Pancreas (tissue), 10 donors: ENCODE measurements around the gene CATSPER3. TPM values are rescaled to one million over a fixed set of nuclear protein-coding genes. Genes with fewer than 3 reads are reported as not detected.

Experiments
- ATAC-seq, 4 donors: fragments of 200-7000 bp; cut with Tn5 transposase; one replicate each; pipeline versions ENCODE4 v1.8.0 to v1.9.1; 2020; ENCODE audit warnings: mild to moderate bottlenecking in 4 of 4, moderate library complexity in 4 of 4
- DNase-seq, 6 donors: peaks; one replicate each; pipeline ENCODE4 v3.0.0-alpha.2; 2020
- FAIRE-seq: peaks from 2 replicates; lab custom pipeline; 2012; peaks lifted over from hg19 to GRCh38; lab: Jason Lieb, UNC
- H3K27ac ChIP-seq, 4 donors: fragments of 200-600 bp; sonication (generic); 1 replicate in 3 of 4; 2 replicates in 1 of 4; pipeline versions ENCODE4 v1.5.0 to v1.8.0; 2020
- H3K27me3 ChIP-seq, 4 donors: fragments of 200-600 bp; one replicate each; pipeline ENCODE4 v1.8.0; 2021
- H3K36me3 ChIP-seq, 3 donors: fragments of 200-600 bp; sonication (generic) in 1 of 3; one replicate each; pipeline versions ENCODE4 v1.5.0 to v1.8.0; 2020 to 2021
- H3K4me1 ChIP-seq, 3 donors: fragments of 200-600 bp; one replicate each; pipeline ENCODE4 v1.8.0; 2021
- H3K4me3 ChIP-seq, 4 donors: fragments of 200-600 bp; sonication (generic) in 2 of 4; one replicate each; pipeline versions ENCODE4 v1.5.0 to v1.8.0; 2020 to 2021
- H3K9me3 ChIP-seq, 4 donors: fragments of 200-600 bp; one replicate each; pipeline ENCODE4 v1.8.0; 2021
- WGBS, 2 donors: extraction: QIAGEN DNeasy Blood & Tissue Kit; methylation state at CpG; one replicate each; pipeline ENCODE4 v1.1.7; 2013; 5-methylcytosine and 5-hydroxymethylcytosine counted together
- intact Hi-C, 3 donors: fragments of 100-400 bp; cut with DNase I; formaldehyde crosslinking; loops; one replicate each; pipeline versions ENCODE4 v1.11.1 to v1.14.2; 2022
- polyA plus RNA-seq, 2 donors: library from polyadenylated mRNA; stranded (reverse); fragments of 200-250 nt; gene quantifications; one replicate each; pipeline ENCODE4 v1.2.3, GENCODE V29; 2013
- total RNA-seq, 6 donors: library from RNA; stranded (reverse); fragmentation: NEBNext Ultra II Directional in 4 of 6; extraction: Animal tissue kit (Norgen Biotek cat#: 25700) in 4 of 6; gene quantifications; one replicate each; pipeline versions ENCODE4 v1.2.1 to v1.2.4, GENCODE V29; 2021 to 2023
- TF ChIP-seq, protein P1 (sequence below), 4 donors: fragments of 200-600 bp; sonication (generic) in 3 of 4; IDR thresholded peaks; one replicate each; pipeline versions ENCODE4 v1.5.0 to v1.8.0; 2021; ENCODE audit warnings: antibody characterized with exemption in 4 of 4
- donor health status: healthy with polysubstance abuse.
- donor health status: DM: no; HTN: no; CAD: no; lungs with moderate emphysema.
- donor health status: DM: no; HTN: no; CAD: no.
- donor health status: control.
- donor health status: control.
- donor health status: Bipolar disorder and iron deficiency.
- donor health status: DM: yes; HTN: yes; CAD: no.
- donor health status: DM: no; HTN: no; CAD: no.
- donor health status: DM: no; HTN: no; CAD: no.
- donor health status: DM: yes; HTN: yes; CAD: no.

The CATSPER3 gene
- total and polyA plus RNA-seq, 8 donors: 0.29 to 2.2 (median 0.65) TPM

DNA sequence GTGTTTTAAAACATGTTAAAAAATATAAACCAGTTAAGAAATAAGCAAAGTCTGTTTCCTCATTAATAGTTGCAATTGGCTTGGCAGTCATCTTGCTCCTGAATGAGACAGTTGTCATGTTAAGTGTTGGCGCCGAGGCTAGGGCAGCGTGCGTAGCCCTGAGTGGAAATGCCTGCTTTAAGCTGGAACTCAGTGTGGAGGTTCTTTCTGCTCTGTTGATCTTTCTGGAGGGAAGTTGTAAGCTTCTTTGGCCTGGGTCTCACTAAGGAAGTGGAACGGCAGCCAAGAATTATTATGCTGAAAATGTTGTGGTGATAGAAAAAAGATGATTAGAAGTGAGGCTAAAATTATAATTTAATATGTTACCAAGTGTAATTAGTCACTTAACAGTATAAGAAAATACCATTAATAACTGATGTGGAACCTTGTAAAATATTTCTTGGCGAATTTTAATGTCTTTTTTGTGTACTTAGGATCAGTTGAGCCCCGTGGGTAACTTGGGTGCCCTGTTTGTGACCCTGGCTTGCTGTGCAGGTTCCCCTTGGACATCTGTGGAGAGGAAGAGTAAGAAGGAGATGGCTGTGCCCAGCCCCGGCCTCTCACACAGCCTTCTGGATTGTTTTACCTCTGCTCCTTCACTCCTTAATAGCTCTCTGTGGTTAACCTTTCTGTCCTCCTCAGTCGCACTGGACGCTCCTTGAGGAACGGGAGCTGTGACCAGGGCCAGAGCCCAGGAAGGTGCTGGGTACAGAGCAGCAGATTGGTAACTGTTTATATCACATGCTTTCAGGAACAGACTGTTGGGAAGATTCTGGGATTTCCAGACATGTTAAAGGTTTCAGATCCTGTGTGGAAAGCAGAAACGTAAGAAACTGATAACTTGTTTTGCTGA is 31.8 kb upstream of the CATSPER3 start:
- Histone ChIP-seq H3K4me1 (no peaks in the 10 kb centered on the region), H3K27me3 (no peaks in the 10 kb centered on the region), H3K9me3 (no peaks in the 10 kb centered on the region), H3K36me3 (peaks cover 0 to 11% (median 0%) of the 10 kb centered on the region in 3 donors), H3K4me3 (no peak overlapping the region), H3K27ac (no peak overlapping the region)
- WGBS, 2 donors: 84 to 86% methylated on average over 12 of the region's 12 CpGs
- intact Hi-C loops: no loop called here
- TF ChIP-seq, protein P1, sequence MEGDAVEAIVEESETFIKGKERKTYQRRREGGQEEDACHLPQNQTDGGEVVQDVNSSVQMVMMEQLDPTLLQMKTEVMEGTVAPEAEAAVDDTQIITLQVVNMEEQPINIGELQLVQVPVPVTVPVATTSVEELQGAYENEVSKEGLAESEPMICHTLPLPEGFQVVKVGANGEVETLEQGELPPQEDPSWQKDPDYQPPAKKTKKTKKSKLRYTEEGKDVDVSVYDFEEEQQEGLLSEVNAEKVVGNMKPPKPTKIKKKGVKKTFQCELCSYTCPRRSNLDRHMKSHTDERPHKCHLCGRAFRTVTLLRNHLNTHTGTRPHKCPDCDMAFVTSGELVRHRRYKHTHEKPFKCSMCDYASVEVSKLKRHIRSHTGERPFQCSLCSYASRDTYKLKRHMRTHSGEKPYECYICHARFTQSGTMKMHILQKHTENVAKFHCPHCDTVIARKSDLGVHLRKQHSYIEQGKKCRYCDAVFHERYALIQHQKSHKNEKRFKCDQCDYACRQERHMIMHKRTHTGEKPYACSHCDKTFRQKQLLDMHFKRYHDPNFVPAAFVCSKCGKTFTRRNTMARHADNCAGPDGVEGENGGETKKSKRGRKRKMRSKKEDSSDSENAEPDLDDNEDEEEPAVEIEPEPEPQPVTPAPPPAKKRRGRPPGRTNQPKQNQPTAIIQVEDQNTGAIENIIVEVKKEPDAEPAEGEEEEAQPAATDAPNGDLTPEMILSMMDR (IDR thresholded peaks at IDR 0.05): no peak
- DNase-seq (no peak), ATAC-seq (no peak), FAIRE-seq (no peak)

- intact Hi-C loops: no loop called here
- no peak for DNase-seq
- no peak overlapping the region for H3K27ac ChIP-seq
These were observed 30.2 kb upstream of the CATSPER3 start for GRCh38 chr5:134937526-134937925.

DNA sequence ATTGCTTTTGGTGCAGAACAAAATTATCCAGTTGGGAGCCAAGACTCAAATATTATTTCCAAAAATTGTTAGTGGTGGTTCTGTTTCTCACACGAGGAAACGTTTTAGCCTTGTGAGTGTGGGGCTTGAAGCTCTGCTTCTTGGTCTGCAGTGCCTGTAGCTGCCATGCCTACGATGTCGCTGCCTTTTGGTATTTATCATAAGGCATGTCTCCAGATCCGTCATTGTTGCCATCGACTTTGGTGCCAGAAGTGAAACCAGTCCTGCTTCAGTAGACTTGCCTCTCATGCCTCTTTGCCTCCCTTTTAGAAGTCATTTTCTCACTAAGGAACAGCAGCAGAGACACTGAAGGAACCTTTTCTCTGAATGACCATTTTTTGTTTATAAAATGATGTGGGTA is 29.7 kb upstream of the CATSPER3 start:
- intact Hi-C loops: no loop called here
- FAIRE-seq: no peak
- 86 to 96% methylated on average over 6 of the region's 6 CpGs for WGBS, 2 donors

More at GRCh38 chr5:134937526-134937925, 30.2 kb upstream of the CATSPER3 start:
- no peak for ATAC-seq
- 94 to 95% methylated on average over 8 of the region's 8 CpGs for WGBS, 2 donors
- TF ChIP-seq, protein P1 (IDR thresholded peaks at IDR 0.05): no peak
- no peak overlapping the region for H3K4me3 ChIP-seq
- H3K9me3 ChIP-seq: no peaks in the 10 kb centered on the region
- no peak for FAIRE-seq
- H3K27me3 ChIP-seq: no peaks in the 10 kb centered on the region
- H3K36me3 ChIP-seq: peaks cover 0 to 11% (median 0%) of the 10 kb centered on the region in 3 donors
- H3K4me1 ChIP-seq: no peaks in the 10 kb centered on the region

GRCh38 chr5:134939500-134939899 is 28.2 kb upstream of the CATSPER3 start:
- WGBS, 2 donors: 96 to 100% methylated on average over 1 of the region's 1 CpG
- DNase-seq (no peak), FAIRE-seq (no peak), ATAC-seq (no peak)
- H3K4me1 ChIP-seq: no peaks in the 10 kb centered on the region
- no peaks in the 10 kb centered on the region for H3K9me3 ChIP-seq
- TF ChIP-seq, protein P1 (IDR thresholded peaks at IDR 0.05): no peak
- no peak overlapping the region for H3K4me3 ChIP-seq
- intact Hi-C loops: no loop called here
- no peaks in the 10 kb centered on the region for H3K27me3 ChIP-seq
- H3K36me3 ChIP-seq: peaks cover 0 to 11% (median 0%) of the 10 kb centered on the region in 3 donors
- H3K27ac ChIP-seq: no peak overlapping the region

More for the DNA sequence above, 29.7 kb upstream of the CATSPER3 start:
- Histone ChIP-seq H3K36me3 (peaks cover 0 to 11% (median 0%) of the 10 kb centered on the region in 3 donors), H3K27me3 (no peaks in the 10 kb centered on the region), H3K4me3 (no peak overlapping the region), H3K27ac (no peak overlapping the region), H3K4me1 (no peaks in the 10 kb centered on the region), H3K9me3 (no peaks in the 10 kb centered on the region)
- TF ChIP-seq, protein P1 (IDR thresholded peaks at IDR 0.05): no peak
- DNase-seq: no peak
- no peak for ATAC-seq

GRCh38 chr5:134943547-134943946 is 24.2 kb upstream of the CATSPER3 start:
- intact Hi-C loops: no loop called here
- TF ChIP-seq, protein P1 (IDR thresholded peaks at IDR 0.05): no peak
- ATAC-seq (no peak), DNase-seq (no peak), FAIRE-seq (no peak)
- Histone ChIP-seq H3K27ac (no peak overlapping the region), H3K36me3 (no peaks in the 10 kb centered on the region), H3K4me1 (no peaks in the 10 kb centered on the region), H3K4me3 (no peak overlapping the region), H3K27me3 (no peaks in the 10 kb centered on the region), H3K9me3 (no peaks in the 10 kb centered on the region)
- 81 to 91% methylated on average over 1 of the region's 1 CpG for WGBS, 2 donors
